B cell (primary cell): ENCODE data around the gene ARL3. TPM values are rescaled to one million over a fixed set of nuclear protein-coding genes. Genes with fewer than 3 reads are reported as not detected.

Source experiments
- ATAC-seq: fragments of 200-7000 bp; cut with Tn5 transposase; one replicate; pipeline ENCODE4 v1.10.0; 2021; ENCODE audit warnings: low read depth, mild to moderate bottlenecking, moderate number of reproducible peaks, moderate library complexity
- CTCF ChIA-PET: fragments of 350-600 bp; sonication (Branson Sonifier 250); formaldehyde crosslinking; loops from one replicate; lab custom pipeline; 2021; ENCODE audit warnings: antibody characterized with exemption, inconsistent platforms; lab: Charles Lee
- POLR2A ChIA-PET: fragments of 350-600 bp; sonication (Branson Sonifier 250); formaldehyde crosslinking; loops from one replicate; lab custom pipeline; 2021; ENCODE audit warnings: antibody characterized with exemption; lab: Charles Lee
- DNase-seq: peaks from one replicate; pipeline ENCODE4 v3.0.0; 2013
- H2AFZ ChIP-seq: 2 replicates; pipeline ENCODE4 v1.6.1; 2012; ENCODE audit warnings: mild to moderate bottlenecking, low read depth, low read length; ENCODE audit not compliant: insufficient read depth, poor library complexity, severe bottlenecking
- H3K27ac ChIP-seq, 2 donors: 1 replicate in 1 of 2; 2 replicates in 1 of 2; pipeline ENCODE4 v1.5.1; 2012 to 2013; ENCODE audit warnings: low read length in 2 of 2, mild to moderate bottlenecking in 2 of 2, moderate library complexity in 1 of 2
- H3K27me3 ChIP-seq, 4 experiments: fragments of 200-600 bp in 1 of 4; sonication (generic) in 1 of 4; replicated peaks in 1 of 4; 1 replicate in 2 of 4; 2 replicates in 2 of 4; pipeline versions ENCODE4 v1.6.1 to v1.7.0; 2013 to 2016; ENCODE audit warnings: low read length in 3 of 4, mild to moderate bottlenecking in 2 of 4, mixed read lengths in 1 of 4, moderate library complexity in 1 of 4; ENCODE audit not compliant: insufficient read depth in 4 of 4, control insufficient read depth in 3 of 4; ENCODE audit errors: control extremely low read depth in 1 of 4
- H3K36me3 ChIP-seq, 2 experiments: replicated peaks in 1 of 2; 1 replicate in 1 of 2; 2 replicates in 1 of 2; pipeline versions ENCODE4 v1.6.1 to v1.7.1; 2013; ENCODE audit warnings: low read length in 1 of 2; ENCODE audit not compliant: insufficient read depth in 2 of 2, control insufficient read depth in 1 of 2; ENCODE audit errors: control extremely low read depth in 1 of 2, extremely low read depth in 1 of 2
- H3K4me1 ChIP-seq, 2 donors: fragments of 200-600 bp in 1 of 2; sonication (generic) in 1 of 2; 1 replicate in 1 of 2; 2 replicates in 1 of 2; pipeline versions ENCODE4 v1.5.1 to v1.6.1; 2013 to 2017; ENCODE audit warnings: low read length in 2 of 2; ENCODE audit not compliant: control insufficient read depth in 2 of 2, insufficient read depth in 2 of 2
- H3K4me2 ChIP-seq: replicated peaks from 2 replicates; pipeline ENCODE3; 2012; ENCODE audit warnings: mild to moderate bottlenecking, low read depth, low read length; ENCODE audit not compliant: poor library complexity, severe bottlenecking
- H3K4me3 ChIP-seq, 5 experiments: fragments of 200-600 bp in 1 of 5; sonication (generic) in 1 of 5; 1 replicate in 3 of 5; 2 replicates in 2 of 5; pipeline versions ENCODE4 v1.5.1 to v1.7.0; 2011 to 2016; ENCODE audit warnings: low read length in 4 of 5, mild to moderate bottlenecking in 4 of 5, low read depth in 2 of 5, control low read depth in 1 of 5, moderate library complexity in 1 of 5; ENCODE audit not compliant: insufficient read depth in 1 of 5; ENCODE audit errors: control extremely low read depth in 1 of 5, extremely low read depth in 1 of 5
- H3K79me2 ChIP-seq: fragments of 200-600 bp; sonication (generic); one replicate; pipeline ENCODE4 v1.6.0; 2016; ENCODE audit warnings: low read length; ENCODE audit not compliant: control insufficient read depth, insufficient read depth
- H3K9ac ChIP-seq: fragments of 200-600 bp; sonication (generic); 2 replicates; pipeline ENCODE4 v1.6.1; 2017; ENCODE audit warnings: mild to moderate bottlenecking, low read length, moderate library complexity
- H3K9me3 ChIP-seq, 3 donors: one replicate each; pipeline versions ENCODE4 v1.6.1 to v1.7.1; 2013; ENCODE audit warnings: low read length in 2 of 3; ENCODE audit not compliant: control insufficient read depth in 2 of 3, insufficient read depth in 1 of 3; ENCODE audit errors: control extremely low read depth in 1 of 3
- H4K20me1 ChIP-seq: 2 replicates; pipeline ENCODE4 v1.6.0; 2012; ENCODE audit warnings: mild to moderate bottlenecking, low read length; ENCODE audit not compliant: insufficient read depth, control insufficient read depth, poor library complexity, severe bottlenecking
- H3K27ac Mint-ChIP-seq: one replicate; pipeline ENCODE4 v1.8.0; 2021; ENCODE audit warnings: mixed read lengths
- H3K27me3 Mint-ChIP-seq: one replicate; pipeline ENCODE4 v1.8.0; 2021; ENCODE audit warnings: mixed read lengths
- H3K4me1 Mint-ChIP-seq: one replicate; pipeline ENCODE4 v1.8.0; 2021; ENCODE audit warnings: mixed read lengths
- H3K4me3 Mint-ChIP-seq: one replicate; pipeline ENCODE4 v1.8.0; 2021; ENCODE audit warnings: mixed read lengths
- H3K9me3 Mint-ChIP-seq: one replicate; pipeline ENCODE4 v1.8.0; 2022; ENCODE audit warnings: mixed read lengths; ENCODE audit not compliant: insufficient read depth
- EZH2 ChIP-seq: IDR thresholded peaks from 2 replicates; pipeline ENCODE4 v1.6.1; 2012; ENCODE audit warnings: borderline replicate concordance, low read depth, mild to moderate bottlenecking, moderate library complexity, low read length; ENCODE audit not compliant: insufficient read depth, poor library complexity, severe bottlenecking
- WGBS: methylation state at CpG from one replicate; pipeline ENCODE4 v1.1.5; 2013; ENCODE audit warnings: missing lambda C conversion rate; ENCODE audit not compliant: insufficient coverage; 5-methylcytosine and 5-hydroxymethylcytosine counted together
- intact Hi-C: fragments of 100-400 bp; cut with micrococcal nuclease; formaldehyde crosslinking; loops from one replicate; pipeline ENCODE4 v1.10.0; 2022
- polyA plus RNA-seq: library from polyadenylated mRNA; depleted of rRNA; stranded (reverse); fragments of >200 nt; gene quantifications from 2 replicates; pipeline ENCODE4 v1.2.3, GENCODE V29; 2012
- total RNA-seq, 2 donors: library from RNA; stranded (reverse); fragments of 120-200 nt in 1 of 2; gene quantifications; 1 replicate in 1 of 2; 2 replicates in 1 of 2; pipeline versions ENCODE4 v1.2.3 to v1.2.4, GENCODE V29; 2013 to 2022
- TF ChIP-seq, protein P1 (sequence below): fragments of 200-600 bp; IDR thresholded peaks from one replicate; pipeline ENCODE4 v1.8.0; 2022; ENCODE audit warnings: antibody characterized with exemption, mild to moderate bottlenecking

The ARL3 gene
- total and polyA plus RNA-seq, 2 donors (not counting 1 experiment from before 2014, with no cell fraction given), result 0.91 to 5.5 TPM

- Histone ChIP-seq H3K4me3 (no peak overlapping the region), H3K9me3 (no peaks in the 10 kb centered on the region), H3K36me3 (peaks cover 0 to 3% of the 10 kb centered on the region in 2 experiments), H3K9ac (no peak overlapping the region), H3K27ac (no peak overlapping the region), H3K27me3 (no peaks in the 10 kb centered on the region), H4K20me1 (no peaks in the 10 kb centered on the region), H3K4me1 (no peaks in the 10 kb centered on the region), H2AFZ (no peak overlapping the region), H3K79me2 (peaks cover 39% of the 10 kb centered on the region), H3K4me2 (no peak overlapping the region)
- TF ChIP-seq EZH2, result no peak
- TF ChIP-seq, protein P1, sequence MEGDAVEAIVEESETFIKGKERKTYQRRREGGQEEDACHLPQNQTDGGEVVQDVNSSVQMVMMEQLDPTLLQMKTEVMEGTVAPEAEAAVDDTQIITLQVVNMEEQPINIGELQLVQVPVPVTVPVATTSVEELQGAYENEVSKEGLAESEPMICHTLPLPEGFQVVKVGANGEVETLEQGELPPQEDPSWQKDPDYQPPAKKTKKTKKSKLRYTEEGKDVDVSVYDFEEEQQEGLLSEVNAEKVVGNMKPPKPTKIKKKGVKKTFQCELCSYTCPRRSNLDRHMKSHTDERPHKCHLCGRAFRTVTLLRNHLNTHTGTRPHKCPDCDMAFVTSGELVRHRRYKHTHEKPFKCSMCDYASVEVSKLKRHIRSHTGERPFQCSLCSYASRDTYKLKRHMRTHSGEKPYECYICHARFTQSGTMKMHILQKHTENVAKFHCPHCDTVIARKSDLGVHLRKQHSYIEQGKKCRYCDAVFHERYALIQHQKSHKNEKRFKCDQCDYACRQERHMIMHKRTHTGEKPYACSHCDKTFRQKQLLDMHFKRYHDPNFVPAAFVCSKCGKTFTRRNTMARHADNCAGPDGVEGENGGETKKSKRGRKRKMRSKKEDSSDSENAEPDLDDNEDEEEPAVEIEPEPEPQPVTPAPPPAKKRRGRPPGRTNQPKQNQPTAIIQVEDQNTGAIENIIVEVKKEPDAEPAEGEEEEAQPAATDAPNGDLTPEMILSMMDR, result no peak
- 94% methylated on average over 2 of the region's 6 CpGs for WGBS
- ATAC-seq (no peak), DNase-seq (no peak)
- ChIA-PET POLR2A (interaction anchor here (0.6 kb wide), 1 partner anchor 10 kb away, joined by 5 read pairs; no protein-coding TSS in a partner anchor), CTCF (interaction anchor here (0.6 to 1.3 kb wide), 4 partner anchors 10 to 76 kb away, joined by 3 to 4 read pairs (median 4); partner anchors contain the start of gene TRIM8)
- intact Hi-C loops, result no loop called here
- H3K9me3 Mint-ChIP-seq, result peaks cover 3% of the 10 kb centered on the region
- H3K27me3 Mint-ChIP-seq, result no peaks in the 10 kb centered on the region
- no peak overlapping the region for H3K4me3 Mint-ChIP-seq
- H3K27ac Mint-ChIP-seq, result no peak overlapping the region
- H3K4me1 Mint-ChIP-seq, result peaks cover 9% of the 10 kb centered on the region
Observed at GRCh38 chr10:102720775-102721301, 6.6 kb upstream of the ARL3 start.

GRCh38 chr10:102720337-102720736, 6.1 kb upstream of the ARL3 start:
- CTCF ChIA-PET, result interaction anchor here (1.0 to 1.1 kb wide), 2 partner anchors 10 to 11 kb away, joined by 3 to 4 read pairs; no protein-coding TSS in a partner anchor
- DNase-seq (no peak), ATAC-seq (no peak)
- 100% methylated on average over 1 of the region's 3 CpGs for WGBS
- Histone ChIP-seq H2AFZ (no peak overlapping the region), H3K79me2 (peaks cover 41% of the 10 kb centered on the region), H3K4me1 (peaks cover 2 to 3% of the 10 kb centered on the region in 2 donors), H3K4me2 (no peak overlapping the region), H3K9me3 (no peaks in the 10 kb centered on the region), H3K4me3 (no peak overlapping the region), H3K27ac (no peak overlapping the region), H3K36me3 (no peaks in the 10 kb centered on the region), H4K20me1 (no peaks in the 10 kb centered on the region), H3K9ac (no peak overlapping the region), H3K27me3 (no peaks in the 10 kb centered on the region)
- TF ChIP-seq, protein P1, result no peak
- no peak for TF ChIP-seq EZH2
- peaks cover 3% of the 10 kb centered on the region for H3K9me3 Mint-ChIP-seq
- intact Hi-C loops, result no loop called here
- no peaks in the 10 kb centered on the region for H3K27me3 Mint-ChIP-seq
- no peak overlapping the region for H3K27ac Mint-ChIP-seq
- POLR2A ChIA-PET, result no interaction called here
- H3K4me1 Mint-ChIP-seq, result peaks cover 12% of the 10 kb centered on the region
- H3K4me3 Mint-ChIP-seq, result no peak overlapping the region
